Activated CD8-positive, alpha-beta memory T cell treated with anti-CD3 and anti-CD28 coated beads, Interleukin-2, amount 50 U/mL, for 24 hours (primary cell): ENCODE measurements around the gene GGTLC2.
"Not testable (repeated sequence)": the region's sequence is repeated elsewhere in the genome, so short reads cannot be mapped to it uniquely, and the experiment has no call there.

Experiments
- DNase-seq: peaks from one replicate; pipeline ENCODE4 v3.0.0-alpha.2; 2020; ENCODE audit errors: extremely low read depth

GGTLC2 gene

DNA sequence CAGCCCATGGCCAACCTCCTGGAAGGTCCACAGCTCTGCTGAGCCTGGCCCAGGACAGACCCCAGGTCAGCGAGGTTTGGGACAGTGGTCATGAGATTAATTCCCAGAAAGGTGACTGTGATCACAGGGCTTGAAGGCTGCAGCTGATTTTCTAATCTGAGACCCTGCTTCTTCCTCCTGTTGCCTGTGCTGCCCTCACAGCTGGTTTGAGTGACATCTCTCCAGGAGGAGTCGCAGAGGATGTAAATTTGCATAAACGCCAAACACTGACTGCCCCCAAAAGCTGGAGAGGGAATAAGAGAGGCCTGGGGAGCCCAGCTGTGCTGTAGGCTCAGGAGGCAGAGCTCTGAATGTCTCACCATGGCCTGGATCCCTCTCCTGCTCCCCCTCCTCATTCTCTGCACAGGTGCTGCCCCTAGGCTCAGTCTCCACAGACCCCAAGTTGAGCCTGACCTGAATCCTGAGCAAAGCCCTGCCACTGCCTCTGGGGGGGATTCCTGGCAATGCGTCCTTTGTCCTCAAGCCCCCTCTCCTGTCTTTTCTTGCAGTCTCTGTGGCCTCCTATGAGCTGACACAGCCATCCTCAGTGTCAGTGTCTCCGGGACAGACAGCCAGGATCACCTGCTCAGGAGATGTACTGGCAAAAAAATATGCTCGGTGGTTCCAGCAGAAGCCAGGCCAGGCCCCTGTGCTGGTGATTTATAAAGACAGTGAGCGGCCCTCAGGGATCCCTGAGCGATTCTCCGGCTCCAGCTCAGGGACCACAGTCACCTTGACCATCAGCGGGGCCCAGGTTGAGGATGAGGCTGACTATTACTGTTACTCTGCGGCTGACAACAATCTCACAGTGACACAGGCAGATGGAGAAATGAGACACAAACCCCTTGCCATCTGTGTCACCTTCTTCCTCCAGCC lies 23.8 kb downstream of the GGTLC2 start:
- DNase-seq = no peak

DNA sequence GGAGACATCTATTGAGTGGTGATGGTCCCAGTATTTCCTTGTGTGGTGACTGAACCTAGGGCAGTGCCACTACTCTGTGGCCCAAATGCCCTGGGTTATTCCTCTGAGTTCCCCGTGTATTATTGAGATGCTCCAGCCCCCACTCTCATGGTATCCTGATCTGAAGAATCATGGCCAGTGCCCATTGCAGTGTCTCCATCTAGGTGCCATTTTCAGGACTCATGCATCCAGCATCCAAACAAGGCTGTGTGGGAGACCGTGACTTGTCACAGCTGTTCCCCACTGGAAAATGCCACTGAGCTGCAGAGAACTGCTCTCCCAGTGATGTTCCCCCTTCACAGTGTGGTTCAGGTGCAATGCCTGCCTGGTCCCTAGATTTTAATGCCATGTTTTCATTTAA lies 24.7 kb downstream of the GGTLC2 start:
- no peak for DNase-seq

DNA sequence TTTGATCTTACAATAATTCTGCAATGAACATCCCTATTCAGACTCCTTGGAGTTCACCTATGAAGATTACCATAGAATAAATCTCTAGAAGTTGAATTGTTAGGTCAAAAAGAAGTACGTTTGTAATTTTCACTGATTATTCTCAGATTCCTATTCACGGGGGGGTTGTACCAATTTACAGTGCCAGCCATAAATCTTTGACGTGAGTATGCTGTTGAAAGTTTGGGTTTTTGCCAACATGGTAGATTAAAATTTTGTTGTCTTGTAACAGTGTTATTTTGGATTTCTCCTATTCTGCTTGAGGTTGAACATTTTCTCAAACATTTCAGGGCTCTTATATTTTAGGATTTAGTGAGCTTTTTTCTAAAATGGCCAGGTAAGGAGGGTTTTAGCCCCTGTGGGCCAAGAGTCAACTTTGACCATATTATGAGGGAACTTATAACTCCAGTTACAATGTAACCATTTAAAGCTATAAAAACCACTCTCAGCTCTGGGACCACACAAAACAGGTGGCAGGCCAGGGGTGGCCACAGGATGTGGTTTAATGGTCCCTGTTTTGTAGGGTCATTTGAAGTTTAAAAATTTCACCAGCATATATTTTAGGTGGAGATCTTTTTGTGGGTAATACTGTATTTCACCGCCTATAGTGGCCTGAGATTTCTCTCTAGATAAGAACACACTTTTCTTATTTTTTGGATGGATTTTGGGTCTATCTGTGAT lies 25.8 kb downstream of the GGTLC2 start:
- DNase-seq = no peak

DNA sequence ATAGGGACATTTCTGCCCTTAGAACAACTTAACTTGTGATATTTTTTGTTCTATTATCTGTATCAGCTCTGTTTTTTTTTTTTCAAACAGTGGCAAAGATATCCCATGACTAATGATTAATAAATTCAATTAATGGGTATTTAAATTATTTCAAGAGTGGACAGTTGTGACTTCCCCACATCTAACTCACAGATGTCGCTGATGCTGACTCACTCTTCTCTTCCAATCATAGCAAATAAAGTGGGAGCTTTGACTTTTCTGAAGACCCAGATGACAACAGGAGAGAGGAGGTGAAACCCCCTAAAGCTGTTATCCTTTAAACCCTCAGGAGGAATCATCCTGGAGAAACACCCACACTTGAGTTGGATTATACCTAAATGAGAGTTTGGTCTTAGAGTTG lies 27.1 kb downstream of the GGTLC2 start:
- no peak for DNase-seq

DNA sequence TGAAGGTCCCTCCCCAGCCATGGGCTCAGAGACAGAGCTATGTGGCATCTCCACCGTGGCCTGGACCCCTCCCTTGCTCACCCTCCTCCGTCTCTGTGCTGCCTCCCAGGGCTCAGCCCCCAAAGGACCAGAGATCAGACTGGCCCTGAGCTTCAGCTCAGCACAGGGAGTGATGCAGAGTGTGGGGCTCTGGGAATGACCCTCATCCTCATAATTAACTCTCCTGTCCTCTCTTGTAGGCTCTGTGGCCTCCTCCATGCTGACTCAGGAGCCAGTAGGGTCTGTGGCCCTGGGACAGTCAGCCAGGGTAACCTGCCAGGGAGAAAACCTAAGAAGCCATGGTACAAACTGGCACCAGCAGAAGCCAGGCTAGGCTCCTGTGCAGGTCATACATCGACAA lies 28.7 kb downstream of the GGTLC2 start:
- no peak for DNase-seq

DNA sequence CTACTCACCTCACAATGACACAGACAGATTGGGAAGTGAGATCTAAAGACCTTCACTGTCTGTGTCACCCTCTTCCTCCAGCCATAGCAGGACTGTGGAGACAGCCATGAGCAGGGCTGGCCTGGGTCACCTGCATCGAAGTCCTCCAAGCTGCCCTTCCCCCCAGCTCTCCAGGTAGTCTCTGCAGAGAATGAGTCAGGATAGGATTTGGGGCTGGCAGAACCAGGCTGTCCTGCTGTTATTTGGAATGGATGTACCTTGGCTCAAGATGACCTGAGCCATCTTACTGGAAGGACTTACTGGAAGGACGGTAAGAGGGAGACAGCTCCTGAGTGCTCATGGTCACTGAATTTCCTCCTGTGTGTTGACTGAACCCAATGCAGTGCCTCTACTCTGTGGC lies 29.2 kb downstream of the GGTLC2 start:
- DNase-seq = no peak

DNA sequence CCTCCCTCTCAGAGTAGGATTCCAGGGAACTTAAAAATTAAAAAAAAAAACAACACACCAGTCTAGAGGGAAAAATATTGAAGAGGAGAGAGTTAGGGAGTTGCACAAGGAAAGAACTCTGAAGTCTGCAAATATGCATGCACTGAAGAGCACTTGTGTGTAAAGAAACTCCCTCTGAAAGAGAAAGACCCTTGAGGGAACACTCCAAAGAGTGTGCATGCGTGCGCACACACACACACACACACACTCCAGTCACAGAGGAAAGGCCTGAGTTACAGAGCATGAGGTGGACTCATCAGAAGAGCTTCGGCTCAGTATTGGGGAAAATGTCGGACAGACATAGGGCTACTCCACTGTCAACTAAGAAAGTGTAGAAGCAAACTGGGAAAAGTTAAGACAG lies 30.1 kb downstream of the GGTLC2 start:
- DNase-seq = no peak

DNA sequence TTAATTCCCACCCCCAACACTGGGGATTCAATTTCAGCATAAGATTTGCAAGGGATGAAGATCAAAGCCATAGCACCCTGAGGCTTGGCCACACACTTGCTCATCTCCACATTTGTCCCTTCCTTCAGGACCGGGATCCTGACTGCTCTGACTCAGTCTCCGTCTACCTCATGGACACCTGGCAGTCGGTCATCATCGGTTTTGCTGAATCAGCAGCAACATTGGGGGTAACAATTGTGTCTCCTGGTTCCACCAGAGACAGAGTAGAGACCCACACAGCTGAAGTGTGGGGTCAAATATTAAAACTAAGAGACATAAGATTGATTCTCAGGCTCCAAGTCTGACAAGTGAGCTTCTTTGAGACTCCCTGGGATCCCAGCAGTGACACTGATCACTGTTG lies 34.6 kb downstream of the GGTLC2 start:
- no peak for DNase-seq

DNA sequence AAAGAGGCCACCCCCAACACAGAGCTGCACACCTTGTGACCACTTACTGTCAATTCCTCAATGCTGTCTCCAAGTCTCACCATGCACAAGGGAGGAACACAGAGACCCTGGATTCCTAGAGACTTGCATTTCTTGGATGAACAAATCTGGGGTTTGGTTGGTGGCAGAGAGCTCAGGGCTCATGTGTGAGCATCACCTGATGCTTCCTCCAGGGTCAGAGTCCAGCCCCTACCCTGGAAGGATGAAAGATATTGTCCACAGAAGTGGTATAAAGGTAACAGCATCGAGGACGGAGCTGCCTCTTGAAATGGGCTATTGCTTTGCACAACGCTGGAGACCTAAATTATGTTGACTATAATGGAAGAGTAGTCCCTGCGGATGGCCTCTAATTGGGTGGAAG lies 36.0 kb downstream of the GGTLC2 start:
- no peak for DNase-seq

DNA sequence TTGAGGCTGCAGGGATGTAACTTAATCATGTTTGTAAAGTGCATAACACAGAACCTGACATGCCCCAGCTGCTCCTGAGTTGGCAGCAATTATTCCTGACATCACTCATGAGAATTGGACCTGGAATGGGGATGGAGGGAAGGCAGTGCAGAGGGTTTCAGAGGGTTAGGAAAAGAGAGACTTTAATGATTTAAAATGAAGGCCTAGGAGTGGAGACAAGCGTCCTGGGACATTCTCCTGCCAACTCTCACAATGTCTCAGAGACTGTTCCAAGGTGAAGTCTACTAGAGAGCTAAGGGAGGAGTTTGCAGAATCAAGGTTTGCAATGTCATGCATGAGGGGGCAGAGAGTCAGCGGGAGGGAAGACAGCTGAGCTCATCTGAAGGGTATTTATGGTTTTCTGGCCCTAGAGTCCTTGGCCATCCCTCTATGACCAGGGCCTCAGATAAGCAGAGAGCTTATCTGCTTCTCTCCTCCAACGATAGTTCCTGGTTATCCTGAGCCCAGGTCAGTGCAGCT lies 36.9 kb downstream of the GGTLC2 start:
- DNase-seq = no peak

DNA sequence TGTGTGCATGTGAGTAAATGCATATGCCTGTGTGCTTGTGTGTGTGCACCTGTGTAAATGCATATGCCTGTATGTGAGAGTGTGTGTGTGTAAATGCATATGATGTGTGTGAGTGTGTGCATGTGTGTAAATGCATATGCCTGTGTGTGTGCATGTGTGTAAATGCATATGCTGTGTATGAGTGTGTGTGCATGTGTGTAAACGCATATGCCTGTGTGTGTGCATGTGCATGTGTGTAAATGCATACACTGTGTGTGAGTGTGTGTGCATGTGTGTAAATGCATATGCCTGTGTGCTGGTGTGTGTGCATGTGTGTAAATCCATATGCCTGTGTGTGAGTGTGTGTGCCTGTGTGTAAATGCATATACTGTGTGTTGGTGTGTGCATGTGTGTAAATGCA lies 37.8 kb downstream of the GGTLC2 start:
- no peak for DNase-seq

DNA sequence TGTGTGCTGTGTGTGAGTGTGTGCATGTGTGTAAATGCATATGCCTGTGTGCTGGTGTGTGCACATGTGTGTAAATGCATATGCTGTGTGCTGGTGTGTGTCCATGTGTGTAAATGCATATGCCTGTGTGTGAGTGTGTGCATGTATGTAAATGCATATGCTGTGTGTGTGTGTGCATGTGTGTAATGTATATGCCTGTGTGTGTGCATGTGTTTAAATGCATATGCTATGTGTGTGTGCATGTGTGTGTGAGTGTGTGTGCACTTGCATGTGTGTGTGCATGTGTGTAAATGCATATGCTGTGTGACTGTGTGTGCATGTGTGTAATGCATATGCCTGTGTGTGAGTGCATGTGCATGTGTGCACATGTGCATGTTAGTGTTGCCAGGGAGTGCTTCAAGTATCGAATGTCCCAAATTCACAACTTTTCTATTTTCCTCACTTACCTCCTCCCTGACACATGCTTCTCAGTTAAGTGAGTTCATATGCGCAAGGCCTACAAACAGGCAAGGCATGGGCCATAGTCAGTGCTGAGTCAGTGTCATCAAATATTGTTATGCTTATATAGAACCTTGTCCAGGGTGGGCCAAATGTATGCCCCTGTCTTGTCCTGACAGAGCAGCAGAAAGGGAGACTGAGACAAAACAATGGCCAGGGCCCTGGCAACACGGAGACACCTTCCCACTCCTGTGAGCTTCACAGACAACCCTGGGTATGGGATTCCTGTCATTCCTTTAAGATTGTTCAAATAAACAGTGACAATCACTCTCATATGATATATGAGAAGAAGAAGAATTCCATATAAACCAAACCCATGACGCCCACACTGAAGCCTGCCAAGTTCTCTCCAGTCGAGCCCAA lies 38.6 kb downstream of the GGTLC2 start:
- DNase-seq = no peak

DNA sequence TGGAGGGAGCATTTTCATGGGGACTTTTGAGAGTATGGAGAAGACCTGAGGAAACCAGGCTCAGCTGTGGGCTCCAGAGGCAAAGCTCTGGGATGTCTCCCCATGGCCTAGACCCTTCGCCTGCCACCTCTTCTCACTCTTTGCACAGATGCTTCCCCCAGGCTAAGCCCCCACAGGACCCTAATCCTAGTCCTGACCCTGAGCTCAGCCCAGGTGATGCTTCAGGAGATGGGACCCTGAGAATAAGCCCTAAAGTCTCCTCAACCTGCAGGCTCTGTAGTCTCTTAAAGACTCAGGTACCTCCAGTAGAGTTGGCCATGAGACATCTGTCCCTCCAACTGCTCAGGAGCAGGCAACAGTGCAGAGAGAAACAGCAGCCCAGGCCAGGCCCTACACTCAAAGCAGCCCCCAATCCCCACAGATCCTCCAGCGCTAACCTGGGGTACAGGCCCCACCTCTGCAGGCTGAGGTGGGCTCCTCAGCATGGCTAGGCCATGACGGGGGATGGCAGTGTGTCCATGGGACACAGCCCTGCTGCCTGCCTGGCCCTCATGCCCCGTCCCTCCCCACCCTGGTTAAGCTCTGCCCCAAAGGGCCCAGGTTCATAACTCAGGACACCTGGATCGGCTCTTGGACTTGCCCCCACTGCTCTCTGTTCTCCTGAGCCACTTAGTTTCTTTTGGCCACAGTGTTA lies 39.4 kb downstream of the GGTLC2 start:
- no peak for DNase-seq

DNA sequence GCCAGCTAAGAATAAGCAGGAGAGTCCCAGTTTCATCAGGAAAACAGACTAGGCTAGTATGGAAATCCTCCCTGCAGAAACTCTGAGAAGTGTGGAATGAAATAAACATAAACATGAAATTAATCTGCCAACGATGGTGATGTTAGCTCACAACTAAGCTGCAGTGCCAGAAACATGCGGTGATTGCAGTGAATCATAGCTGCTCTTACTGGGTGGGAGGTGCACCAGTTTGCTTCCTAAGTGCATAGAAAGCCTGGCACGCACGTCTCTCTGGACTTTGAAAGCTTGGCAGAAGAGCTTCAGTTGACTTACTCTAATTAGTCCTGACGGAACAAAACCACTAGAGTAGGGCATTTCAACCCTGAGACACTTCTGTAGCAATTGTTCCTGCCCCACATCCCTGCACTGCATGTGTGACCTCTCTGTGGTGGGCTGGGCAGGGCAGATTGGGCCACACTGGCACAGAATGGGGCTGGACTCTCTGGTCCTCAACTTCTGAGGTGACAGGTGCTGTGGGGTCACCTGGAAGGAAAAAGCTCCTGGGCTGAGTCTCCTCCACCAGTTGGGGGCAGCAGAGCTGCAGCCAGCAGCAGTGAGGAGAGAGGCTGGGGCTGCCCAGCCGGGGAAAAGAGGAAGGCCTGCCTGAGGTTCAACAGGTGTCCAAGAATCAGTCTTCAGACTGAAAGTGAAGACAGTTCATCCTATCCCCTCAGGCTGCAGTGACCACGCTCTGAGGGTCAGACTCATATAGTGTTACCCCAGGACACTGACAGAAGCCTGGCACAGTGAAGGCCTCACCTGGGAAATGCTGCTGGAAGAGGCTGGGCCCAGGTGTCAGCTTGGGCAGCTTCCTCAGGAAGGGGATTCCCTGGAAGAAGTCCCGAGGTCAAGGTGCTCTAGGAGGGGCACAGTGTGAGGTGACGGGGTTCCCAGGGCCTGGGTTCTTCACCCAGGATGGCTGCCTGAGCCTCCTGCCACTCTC lies 40.5 kb downstream of the GGTLC2 start:
- DNase-seq = no peak

DNA sequence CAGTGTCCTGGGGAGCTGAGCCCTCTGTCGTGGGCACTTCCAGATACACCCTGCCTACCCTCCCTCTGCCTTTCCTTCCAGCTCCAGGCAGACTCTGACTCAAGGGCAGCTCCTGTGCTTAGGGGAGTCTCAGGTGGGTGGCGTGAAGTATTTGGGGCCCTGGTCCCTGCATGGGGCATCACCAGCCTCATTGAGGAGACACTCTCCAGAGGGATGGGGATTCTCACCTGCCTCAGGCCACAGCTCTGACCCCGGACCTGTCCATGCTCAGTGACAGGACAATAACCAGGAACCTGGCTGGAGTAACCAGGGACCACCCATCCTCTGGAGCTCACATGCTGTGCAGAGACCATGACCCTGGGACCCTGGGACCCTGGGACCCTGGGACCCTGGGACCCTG lies 41.2 kb downstream of the GGTLC2 start:
- no peak for DNase-seq

DNA sequence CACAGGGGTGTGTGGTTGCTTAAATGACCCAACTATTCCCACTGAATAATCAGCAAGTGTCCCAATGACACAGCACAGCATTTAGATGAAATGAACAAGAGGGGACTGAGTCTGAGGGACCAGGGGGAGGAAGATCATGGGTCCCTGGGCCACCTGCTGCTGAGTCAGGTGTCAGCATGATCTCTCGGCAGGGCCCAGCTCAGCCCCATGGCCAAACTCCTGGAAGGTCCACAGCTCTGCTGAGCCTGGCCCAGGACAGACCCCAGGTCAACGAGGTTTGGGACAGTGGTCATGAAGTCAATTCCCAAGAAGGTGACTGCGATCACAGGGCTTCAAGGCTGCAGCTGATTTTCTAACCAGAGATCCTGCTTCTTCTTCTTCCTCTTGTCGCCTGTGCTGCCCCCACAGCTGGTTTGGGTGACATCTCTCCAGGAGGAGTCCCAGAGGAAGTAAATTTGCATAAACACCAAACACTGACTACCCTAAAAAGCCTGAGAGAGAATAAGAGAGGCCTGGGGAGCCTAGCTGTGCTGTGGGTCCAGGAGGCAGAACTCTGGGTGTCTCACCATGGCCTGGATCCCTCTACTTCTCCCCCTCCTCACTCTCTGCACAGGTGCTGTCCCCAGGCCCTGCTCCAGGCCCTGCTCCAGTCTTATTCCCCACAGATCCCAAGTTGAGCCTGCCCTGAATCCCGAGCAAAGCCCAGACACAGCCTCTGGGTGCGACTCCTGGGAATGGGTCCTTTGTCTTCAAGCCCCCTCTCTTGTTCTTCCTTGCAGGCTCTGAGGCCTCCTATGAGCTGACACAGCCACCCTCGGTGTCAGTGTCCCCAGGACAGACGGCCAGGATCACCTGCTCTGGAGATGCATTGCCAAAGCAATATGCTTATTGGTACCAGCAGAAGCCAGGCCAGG lies 42.0 kb downstream of the GGTLC2 start:
- DNase-seq = not testable (repeated sequence)

DNA sequence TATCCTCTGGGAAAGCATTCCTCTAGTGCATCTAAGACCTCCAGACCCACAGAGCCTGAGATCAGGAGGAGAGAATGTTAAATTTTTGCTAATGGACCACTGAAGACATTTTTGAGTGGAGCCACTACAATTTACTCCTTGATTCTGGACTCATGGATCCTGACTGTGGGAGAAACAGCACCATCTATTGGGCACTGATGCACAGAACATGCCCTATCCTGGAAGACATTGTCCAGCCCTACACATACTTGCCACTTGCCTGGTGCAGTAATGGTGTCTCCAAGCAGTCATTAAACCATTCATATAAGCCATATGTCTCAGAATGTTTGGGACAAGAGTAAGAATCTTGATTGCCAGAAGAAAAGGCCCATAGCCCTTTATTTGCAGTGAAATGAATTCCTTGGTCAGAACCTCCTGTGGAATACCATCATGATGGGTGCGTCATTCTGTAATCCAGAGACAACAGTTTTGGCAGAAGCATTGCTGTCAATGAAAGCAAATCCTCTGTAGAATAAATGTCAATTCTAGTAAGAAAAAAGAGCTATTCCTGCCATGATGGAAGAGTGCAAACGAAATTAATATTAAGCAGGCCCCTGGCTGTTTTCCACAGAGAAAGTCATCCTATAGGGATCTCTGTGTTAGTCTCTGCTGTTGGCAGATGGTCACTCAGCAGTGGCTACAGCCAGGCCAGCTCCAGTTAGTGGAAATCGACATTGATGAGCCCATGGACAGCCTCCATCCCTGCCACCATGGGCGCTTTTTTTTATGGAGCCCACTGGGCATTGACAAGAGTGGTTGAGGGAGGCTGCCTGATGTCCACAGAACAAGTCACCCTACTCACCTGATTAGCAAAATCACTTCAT lies 43.5 kb downstream of the GGTLC2 start:
- DNase-seq = no peak
